ENCODE measurements around the gene CKS1B.

CKS1B gene

DNA sequence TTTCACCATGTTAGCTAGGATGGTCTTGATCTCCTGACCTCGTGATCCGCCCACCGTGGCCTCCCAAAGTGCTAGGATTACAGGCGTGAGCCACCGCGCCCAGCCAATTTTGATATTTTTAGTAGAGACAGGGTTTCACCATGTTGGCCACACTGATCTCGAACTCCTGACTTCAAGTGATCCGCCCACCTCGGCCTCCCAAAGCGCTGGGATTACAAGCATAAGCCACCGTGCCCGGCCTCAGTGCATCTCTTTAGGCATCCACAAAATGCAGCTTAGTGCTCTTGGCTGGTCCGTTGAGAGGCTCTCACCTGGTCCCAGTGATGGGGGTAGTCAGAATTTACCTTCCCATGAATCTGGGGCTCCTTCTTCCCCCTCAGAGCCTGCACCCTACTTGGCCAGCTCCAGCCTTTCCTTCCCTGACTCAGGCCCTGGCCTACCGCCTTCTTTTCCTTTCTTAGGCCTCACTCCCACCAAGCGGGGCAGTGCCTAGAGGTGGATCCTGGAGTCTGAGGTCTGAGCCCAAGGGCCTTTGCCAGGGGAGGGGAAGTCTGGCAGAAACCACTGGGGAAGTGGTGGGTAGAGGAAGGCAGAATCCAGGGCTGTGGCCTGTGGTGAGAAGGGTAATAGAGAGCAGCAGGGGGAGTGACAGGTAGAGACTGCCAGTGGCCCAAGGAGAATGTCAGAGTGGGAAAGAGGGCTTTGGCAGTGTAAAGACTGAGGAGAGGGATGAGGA, 22.7 kb downstream of the CKS1B start:
- TF ChIP-seq, protein P1, sequence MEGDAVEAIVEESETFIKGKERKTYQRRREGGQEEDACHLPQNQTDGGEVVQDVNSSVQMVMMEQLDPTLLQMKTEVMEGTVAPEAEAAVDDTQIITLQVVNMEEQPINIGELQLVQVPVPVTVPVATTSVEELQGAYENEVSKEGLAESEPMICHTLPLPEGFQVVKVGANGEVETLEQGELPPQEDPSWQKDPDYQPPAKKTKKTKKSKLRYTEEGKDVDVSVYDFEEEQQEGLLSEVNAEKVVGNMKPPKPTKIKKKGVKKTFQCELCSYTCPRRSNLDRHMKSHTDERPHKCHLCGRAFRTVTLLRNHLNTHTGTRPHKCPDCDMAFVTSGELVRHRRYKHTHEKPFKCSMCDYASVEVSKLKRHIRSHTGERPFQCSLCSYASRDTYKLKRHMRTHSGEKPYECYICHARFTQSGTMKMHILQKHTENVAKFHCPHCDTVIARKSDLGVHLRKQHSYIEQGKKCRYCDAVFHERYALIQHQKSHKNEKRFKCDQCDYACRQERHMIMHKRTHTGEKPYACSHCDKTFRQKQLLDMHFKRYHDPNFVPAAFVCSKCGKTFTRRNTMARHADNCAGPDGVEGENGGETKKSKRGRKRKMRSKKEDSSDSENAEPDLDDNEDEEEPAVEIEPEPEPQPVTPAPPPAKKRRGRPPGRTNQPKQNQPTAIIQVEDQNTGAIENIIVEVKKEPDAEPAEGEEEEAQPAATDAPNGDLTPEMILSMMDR (IDR thresholded peaks at IDR 0.05; ENCODE audit: insufficient read depth, missing control alignments) = no peak
- DNase-seq (ENCODE audit: insufficient read length, low spot score) (no peak), FAIRE-seq (no peak)

DNA sequence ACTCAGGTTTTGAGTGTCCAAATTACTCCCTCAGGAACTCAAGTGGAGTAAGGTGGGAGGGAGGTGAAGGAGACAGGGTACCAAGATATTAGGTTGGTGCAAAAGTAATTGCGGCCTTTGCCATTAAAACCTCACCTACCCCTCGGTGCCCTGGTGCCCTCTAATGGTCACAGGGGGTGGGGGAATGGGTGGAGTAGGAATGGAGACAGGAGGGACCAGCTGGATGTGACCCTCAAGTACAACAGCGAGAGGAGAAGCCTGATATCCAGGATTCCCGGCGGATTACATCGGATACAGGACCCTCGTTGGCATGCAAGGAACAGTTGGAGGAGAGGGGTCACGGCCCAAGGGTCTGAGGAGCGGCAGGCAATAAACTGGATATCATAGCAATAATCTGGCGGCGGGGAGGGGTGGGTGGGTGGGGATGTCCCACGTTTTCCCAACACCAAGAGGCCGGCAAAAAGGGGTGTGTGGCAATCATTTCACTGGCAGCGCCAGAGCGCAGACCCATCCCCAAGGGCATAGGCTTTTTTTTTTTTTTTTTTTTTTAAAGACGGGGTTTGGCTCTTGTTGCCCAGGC, 23.8 kb downstream of the CKS1B start:
- DNase-seq (ENCODE audit: insufficient read length, low spot score) (no peak), FAIRE-seq (no peak)
- TF ChIP-seq, protein P1 (IDR thresholded peaks at IDR 0.05; ENCODE audit: insufficient read depth, missing control alignments) = peak; percentile 17

DNA sequence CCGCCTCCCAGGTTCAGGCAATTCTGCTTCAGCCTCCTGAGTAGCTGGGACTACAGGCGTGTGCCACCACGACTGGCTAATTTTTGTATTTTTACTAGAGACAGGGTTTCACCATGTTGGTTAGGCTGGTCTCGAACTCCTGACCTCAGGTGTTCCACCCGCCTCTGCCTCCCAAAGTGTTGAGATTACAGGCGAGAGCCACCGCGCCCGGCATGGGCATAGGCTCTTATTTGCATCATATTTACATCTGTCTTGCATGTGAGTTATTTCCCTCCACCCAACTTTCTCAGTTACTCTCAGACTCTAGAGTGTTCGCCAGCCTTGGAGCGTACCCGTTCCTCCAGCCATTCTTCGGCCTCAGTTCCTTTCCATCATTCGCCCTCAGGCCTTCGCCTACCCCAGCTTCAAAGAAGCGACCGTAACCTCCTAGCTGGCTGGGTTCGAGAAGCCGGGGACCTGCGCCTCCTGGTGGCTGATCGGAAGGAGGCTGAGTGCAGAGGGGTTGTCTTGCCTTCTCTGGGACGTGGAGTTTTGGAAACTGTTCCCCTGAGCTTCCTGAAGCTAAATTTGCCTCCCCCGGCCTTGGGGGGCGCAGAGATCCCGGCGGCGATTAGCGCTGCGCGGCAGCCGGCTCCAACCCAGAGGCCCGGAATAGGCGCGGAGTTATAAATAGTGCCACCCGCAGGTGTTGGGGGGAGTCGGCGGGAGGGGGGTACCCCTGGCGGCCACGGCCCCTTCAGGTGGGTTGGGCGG, 24.5 kb downstream of the CKS1B start:
- DNase-seq (ENCODE audit: insufficient read length, low spot score) = peak; percentile 92
- no peak for FAIRE-seq

DNA sequence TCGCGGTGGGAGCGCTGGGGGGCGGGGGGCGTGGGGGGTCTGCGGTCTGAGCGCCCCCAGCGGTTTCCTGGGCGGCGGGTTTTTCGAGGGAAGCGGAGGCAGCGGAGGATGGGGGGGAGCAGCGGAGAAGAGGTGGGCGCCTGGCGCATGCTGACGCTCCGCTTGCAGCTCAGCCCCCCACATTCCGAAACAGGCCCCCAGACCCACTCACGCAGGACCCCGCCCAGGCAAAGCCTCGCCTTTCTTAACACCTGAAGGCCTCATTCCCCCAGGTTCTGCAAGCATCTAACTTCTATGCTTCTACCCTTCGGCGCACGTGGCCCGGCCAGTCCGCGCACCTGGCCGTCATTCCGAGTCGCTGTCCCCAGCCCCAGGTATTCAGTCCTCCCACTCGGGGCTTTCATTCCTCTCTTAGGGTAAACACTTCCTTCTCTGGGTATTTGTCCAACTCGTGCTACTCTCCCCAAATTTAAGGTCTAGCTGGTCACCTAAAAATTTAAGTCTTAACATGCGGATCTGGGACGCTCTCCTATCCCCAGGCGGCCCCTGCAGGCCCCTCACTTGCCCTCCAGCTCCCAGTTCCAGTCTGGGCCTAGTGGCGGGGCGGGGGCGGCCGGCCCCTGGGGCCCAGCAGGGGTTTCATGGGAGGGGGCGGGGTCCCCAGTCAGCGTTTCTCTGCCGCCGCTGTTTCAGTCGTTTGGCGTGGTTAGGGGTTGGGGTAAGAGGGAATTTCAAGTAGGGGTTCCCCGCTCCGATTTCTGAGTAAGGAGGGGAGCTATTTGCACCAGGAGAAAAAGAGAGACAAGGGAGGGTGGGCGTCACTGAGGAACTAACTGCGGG, 25.3 kb downstream of the CKS1B start:
- DNase-seq (ENCODE audit: insufficient read length, low spot score) (no peak), FAIRE-seq (no peak)
- TF ChIP-seq, protein P1 (IDR thresholded peaks at IDR 0.05; ENCODE audit: insufficient read depth, missing control alignments) = no peak

More for the DNA sequence above, 24.5 kb downstream of the CKS1B start:
- TF ChIP-seq, protein P1 (IDR thresholded peaks at IDR 0.05; ENCODE audit: insufficient read depth, missing control alignments) = peak; percentile 99

DNA sequence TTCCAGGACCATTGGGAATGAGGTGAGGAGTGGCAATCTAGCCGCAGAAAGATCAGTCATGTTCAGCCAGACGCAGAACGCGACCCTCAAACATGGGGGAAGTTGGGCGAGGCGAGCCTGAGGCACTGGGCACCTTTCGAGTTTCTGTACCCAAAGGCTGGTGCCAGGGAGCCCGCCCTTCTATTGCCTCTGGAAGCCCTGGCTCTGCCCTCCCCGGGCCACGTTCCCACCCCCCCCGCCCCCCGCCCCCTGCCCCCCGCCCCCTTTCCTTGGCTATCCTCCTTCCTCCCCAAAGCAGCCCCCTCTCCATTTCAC, 25.9 kb downstream of the CKS1B start:
- TF ChIP-seq, protein P1 (IDR thresholded peaks at IDR 0.05; ENCODE audit: insufficient read depth, missing control alignments) = no peak
- no peak for FAIRE-seq
- DNase-seq (ENCODE audit: insufficient read length, low spot score) = no peak

DNA sequence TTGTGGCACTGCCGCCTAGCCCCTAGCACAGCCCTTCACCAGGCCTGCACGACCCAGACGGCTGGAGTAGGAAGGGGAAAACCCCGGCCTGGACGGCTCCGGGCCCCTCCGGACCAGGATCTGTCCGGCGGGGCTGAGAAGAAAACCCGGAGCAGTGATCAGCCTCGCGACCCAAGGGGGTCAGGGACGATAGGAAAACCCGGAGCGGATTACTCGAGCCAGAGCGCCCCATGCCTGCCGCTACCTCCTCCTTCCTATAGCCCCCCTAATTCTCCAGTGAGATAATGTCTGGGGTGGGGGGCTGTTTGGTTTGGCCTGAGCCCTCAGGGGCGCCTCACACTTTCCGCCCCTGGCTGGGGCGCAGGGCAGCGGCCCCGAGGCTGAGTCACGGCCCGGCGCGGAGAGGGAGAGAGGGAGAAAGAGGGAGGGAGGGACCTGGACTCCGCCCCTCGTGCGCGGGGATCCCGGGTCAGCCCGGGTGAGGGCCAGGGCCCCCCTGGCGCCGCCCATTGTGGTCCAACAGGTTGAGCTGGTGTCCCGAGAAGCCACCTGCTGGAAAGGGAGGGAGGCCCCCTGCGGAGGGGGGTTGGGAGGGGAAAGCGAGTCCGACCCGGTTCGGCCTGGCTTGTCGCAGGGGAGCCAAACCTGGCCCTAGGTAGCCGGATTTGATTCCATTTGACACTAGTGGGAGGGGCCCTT, 26.4 kb downstream of the CKS1B start:
- peak; percentile 92 for DNase-seq (ENCODE audit: insufficient read length, low spot score)
- FAIRE-seq = no peak
- TF ChIP-seq, protein P1 (IDR thresholded peaks at IDR 0.05; ENCODE audit: insufficient read depth, missing control alignments) = no peak

All from D721Med (cell line).